ENCODE data around the gene NNT. TPM values are rescaled to one million over a fixed set of nuclear protein-coding genes. Genes with fewer than 3 reads are reported as not detected.
"Not testable (repeated sequence)": the region's sequence is repeated elsewhere in the genome, so short reads cannot be mapped to it uniquely, and the experiment has no call there.

Gene NNT
- total and polyA plus RNA-seq, 3 donors from 2014 or later, result 25.4 to 55.0 (median 32.1) TPM

DNA sequence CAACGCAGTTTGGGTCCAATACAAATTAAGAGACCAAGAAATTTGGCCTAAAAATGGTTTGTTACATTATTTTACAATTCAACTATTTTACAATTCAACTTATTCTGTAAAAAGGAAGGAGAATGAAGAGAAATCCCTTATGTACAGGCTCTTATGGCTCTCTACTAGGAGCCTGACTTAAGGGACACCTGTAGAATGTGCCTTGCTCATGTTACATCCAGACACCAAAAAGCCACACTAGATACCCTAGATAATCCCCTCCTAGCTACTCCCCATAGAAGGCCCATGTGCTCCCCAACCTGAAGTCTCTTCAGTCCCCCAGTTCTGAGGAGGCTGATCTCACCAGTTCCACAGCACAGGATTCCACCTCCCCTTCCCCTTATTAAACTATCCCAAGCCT lies 14.1 kb upstream of the NNT start:
- no peaks in the 10 kb centered on the region for H3K36me3 ChIP-seq (ENCODE audit: low read depth, missing control alignments)
- WGBS, 2 donors, result 45% methylated on average over 1 of the region's 1 CpG

DNA sequence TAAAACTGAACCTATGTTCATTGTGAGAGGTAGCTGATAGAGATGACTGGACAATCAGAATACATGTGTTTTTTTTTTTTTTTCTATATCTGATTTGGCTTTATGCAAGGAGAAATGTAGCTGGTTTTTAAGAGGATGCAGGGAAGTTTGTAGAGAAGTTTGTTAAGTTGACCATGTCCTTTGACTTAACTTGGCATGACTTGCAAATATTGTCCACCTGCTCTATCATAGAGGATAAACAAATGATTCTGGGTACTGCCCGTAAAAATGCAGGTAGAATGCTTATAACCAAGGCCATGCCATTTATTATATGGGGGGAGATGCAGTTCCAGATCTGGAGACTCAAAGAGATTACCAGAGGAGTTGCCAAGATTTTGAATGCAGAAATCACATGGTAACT lies 13.7 kb upstream of the NNT start:
- intact Hi-C loops (cut with DNase I; ENCODE audit: low total_unique reads), result no loop called here
- Histone ChIP-seq H3K36me3 (ENCODE audit: low read depth, missing control alignments) (no peaks in the 10 kb centered on the region), H3K9me3 (no peaks in the 10 kb centered on the region), H3K27me3 (no peaks in the 10 kb centered on the region), H3K4me3 (no peak overlapping the region), H3K27ac (no peak overlapping the region), H3K4me1 (no peaks in the 10 kb centered on the region)
- no peak for DNase-seq
- TF ChIP-seq, protein P1, sequence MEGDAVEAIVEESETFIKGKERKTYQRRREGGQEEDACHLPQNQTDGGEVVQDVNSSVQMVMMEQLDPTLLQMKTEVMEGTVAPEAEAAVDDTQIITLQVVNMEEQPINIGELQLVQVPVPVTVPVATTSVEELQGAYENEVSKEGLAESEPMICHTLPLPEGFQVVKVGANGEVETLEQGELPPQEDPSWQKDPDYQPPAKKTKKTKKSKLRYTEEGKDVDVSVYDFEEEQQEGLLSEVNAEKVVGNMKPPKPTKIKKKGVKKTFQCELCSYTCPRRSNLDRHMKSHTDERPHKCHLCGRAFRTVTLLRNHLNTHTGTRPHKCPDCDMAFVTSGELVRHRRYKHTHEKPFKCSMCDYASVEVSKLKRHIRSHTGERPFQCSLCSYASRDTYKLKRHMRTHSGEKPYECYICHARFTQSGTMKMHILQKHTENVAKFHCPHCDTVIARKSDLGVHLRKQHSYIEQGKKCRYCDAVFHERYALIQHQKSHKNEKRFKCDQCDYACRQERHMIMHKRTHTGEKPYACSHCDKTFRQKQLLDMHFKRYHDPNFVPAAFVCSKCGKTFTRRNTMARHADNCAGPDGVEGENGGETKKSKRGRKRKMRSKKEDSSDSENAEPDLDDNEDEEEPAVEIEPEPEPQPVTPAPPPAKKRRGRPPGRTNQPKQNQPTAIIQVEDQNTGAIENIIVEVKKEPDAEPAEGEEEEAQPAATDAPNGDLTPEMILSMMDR (IDR thresholded peaks at IDR 0.05), result no peak
- no peak for TF ChIP-seq POLR2A (IDR thresholded peaks at IDR 0.05)
- 89 to 94% methylated on average over 1 of the region's 1 CpG for WGBS, 2 donors

More for the DNA sequence above, 14.1 kb upstream of the NNT start:
- Histone ChIP-seq H3K27me3 (no peaks in the 10 kb centered on the region), H3K4me1 (no peaks in the 10 kb centered on the region), H3K27ac (no peak overlapping the region), H3K9me3 (no peaks in the 10 kb centered on the region), H3K4me3 (no peak overlapping the region)
- no peak for DNase-seq
- intact Hi-C loops (cut with DNase I; ENCODE audit: low total_unique reads), result no loop called here
- TF ChIP-seq, protein P1 (IDR thresholded peaks at IDR 0.05), result no peak
- TF ChIP-seq POLR2A (IDR thresholded peaks at IDR 0.05), result no peak

DNA sequence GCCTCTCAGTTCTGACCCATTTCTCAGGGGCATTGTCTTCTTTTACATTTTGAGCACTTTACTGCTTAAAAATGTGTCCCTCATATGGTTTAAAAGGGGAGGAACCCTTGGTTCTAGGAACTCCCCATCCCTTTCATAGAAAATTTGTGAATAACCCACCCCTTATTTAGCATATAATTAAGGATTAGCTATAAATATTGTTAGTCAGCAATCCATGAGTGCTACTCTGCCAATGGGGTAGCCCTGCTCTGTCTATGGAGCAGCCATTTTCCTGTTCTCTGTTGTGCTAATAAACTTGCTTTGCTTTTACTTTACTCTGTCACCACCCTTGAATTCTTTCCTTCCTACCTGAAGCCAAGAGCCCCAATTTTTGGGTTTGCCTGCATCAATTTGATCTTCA lies 12.3 kb upstream of the NNT start:
- H3K4me1 ChIP-seq, result no peaks in the 10 kb centered on the region
- no peaks in the 10 kb centered on the region for H3K27me3 ChIP-seq
- TF ChIP-seq POLR2A (IDR thresholded peaks at IDR 0.05), result no peak
- TF ChIP-seq, protein P1 (IDR thresholded peaks at IDR 0.05), result no peak
- no peaks in the 10 kb centered on the region for H3K9me3 ChIP-seq
- intact Hi-C loops (cut with DNase I; ENCODE audit: low total_unique reads), result no loop called here
- no peak overlapping the region for H3K27ac ChIP-seq
- no peaks in the 10 kb centered on the region for H3K36me3 ChIP-seq (ENCODE audit: low read depth, missing control alignments)
- H3K4me3 ChIP-seq, result no peak overlapping the region
- DNase-seq, result no peak

DNA sequence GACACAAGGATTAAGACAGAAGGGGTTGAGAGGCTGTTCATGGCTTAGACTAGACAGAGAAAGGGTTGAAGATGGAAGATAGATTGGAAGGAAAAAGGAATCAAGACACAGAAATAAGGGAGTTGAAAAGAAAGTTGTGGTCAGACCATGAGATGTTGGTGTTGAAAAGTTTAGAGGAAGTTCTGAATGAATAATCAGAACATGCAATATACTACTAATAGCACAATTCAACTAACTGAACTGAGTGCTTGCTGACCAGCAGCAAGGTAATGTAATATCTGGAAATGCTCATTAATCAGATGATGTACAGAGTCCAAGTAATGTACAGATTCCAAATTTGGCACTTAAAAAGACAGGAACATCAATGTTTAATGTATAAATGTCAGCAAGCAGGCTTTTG lies 10.6 kb upstream of the NNT start:
- H3K4me1 ChIP-seq, result no peaks in the 10 kb centered on the region
- no peaks in the 10 kb centered on the region for H3K27me3 ChIP-seq
- intact Hi-C loops (cut with DNase I; ENCODE audit: low total_unique reads), result no loop called here

DNA sequence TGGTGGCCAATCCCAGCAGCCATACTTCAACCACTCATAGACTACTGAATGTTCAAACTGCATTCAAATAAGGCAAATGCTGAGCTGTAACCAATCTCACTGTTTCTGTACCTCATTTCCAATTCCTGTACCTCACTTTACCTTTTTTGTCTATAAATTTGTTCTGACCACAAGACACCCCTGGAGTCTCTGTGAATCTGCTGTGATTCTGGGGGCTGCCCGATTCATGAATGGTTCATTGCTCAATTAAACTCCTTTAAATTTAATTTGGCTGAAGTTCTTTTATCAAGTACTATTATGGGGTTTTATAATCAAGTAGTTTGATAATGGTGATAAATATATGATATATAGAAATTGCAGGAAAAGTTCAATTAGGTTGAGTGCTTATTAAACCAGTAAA lies 4.1 kb upstream of the NNT start:
- H3K36me3 ChIP-seq (ENCODE audit: low read depth, missing control alignments); H3K9me3 ChIP-seq; H3K4me3 ChIP-seq; intact Hi-C loops (cut with DNase I; ENCODE audit: low total_unique reads); DNase-seq; H3K27me3 ChIP-seq; H3K4me1 ChIP-seq; H3K27ac ChIP-seq: not testable (repeated sequence)
- WGBS, 2 donors, result 95 to 100% methylated on average over 1 of the region's 1 CpG

More for the DNA sequence above, 10.6 kb upstream of the NNT start:
- no peak overlapping the region for H3K4me3 ChIP-seq
- no peak for TF ChIP-seq POLR2A (IDR thresholded peaks at IDR 0.05)
- TF ChIP-seq, protein P1 (IDR thresholded peaks at IDR 0.05), result no peak
- no peaks in the 10 kb centered on the region for H3K36me3 ChIP-seq (ENCODE audit: low read depth, missing control alignments)
- no peak overlapping the region for H3K27ac ChIP-seq
- no peak for DNase-seq
- no peaks in the 10 kb centered on the region for H3K9me3 ChIP-seq
